Mucosa of rectum (tissue), 2 donors: Measurements from ENCODE around the gene SLC28A2.
A peak's percentile ranks its signal among the peaks of the same experiment; 100 is the strongest.

Experiments used
- H3K27ac ChIP-seq, 2 donors: one replicate each; pipeline ENCODE4 v1.7.0; 2013; ENCODE audit warnings: inconsistent platforms in 2 of 2, low read depth in 2 of 2, low read length in 2 of 2
- H3K27me3 ChIP-seq, 2 donors: one replicate each; pipeline ENCODE4 v1.7.0; 2013; ENCODE audit warnings: low read length in 2 of 2; ENCODE audit not compliant: control insufficient read depth in 2 of 2, insufficient read depth in 2 of 2
- H3K36me3 ChIP-seq, 2 donors: one replicate each; pipeline ENCODE4 v1.7.0; 2013; ENCODE audit warnings: low read length in 2 of 2; ENCODE audit not compliant: control insufficient read depth in 2 of 2, insufficient read depth in 2 of 2
- H3K4me1 ChIP-seq, 2 donors: one replicate each; pipeline ENCODE4 v1.7.0; 2013; ENCODE audit warnings: low read length in 2 of 2, mild to moderate bottlenecking in 1 of 2; ENCODE audit not compliant: control insufficient read depth in 2 of 2, insufficient read depth in 2 of 2
- H3K4me3 ChIP-seq, 2 donors: one replicate each; pipeline ENCODE4 v1.7.0; 2013; ENCODE audit warnings: low read length in 2 of 2
- H3K9ac ChIP-seq, 2 donors: one replicate each; pipeline ENCODE4 v1.7.0; 2013; ENCODE audit warnings: low read length in 2 of 2, low read depth in 1 of 2, mild to moderate bottlenecking in 1 of 2
- H3K9me3 ChIP-seq, 2 donors: one replicate each; pipeline ENCODE4 v1.7.0; 2013; ENCODE audit warnings: low read length in 2 of 2; ENCODE audit not compliant: control insufficient read depth in 2 of 2
- donor health status: healthy.
- donor health status: Normal muscosa, but diverticular disease.

The SLC28A2 gene

DNA sequence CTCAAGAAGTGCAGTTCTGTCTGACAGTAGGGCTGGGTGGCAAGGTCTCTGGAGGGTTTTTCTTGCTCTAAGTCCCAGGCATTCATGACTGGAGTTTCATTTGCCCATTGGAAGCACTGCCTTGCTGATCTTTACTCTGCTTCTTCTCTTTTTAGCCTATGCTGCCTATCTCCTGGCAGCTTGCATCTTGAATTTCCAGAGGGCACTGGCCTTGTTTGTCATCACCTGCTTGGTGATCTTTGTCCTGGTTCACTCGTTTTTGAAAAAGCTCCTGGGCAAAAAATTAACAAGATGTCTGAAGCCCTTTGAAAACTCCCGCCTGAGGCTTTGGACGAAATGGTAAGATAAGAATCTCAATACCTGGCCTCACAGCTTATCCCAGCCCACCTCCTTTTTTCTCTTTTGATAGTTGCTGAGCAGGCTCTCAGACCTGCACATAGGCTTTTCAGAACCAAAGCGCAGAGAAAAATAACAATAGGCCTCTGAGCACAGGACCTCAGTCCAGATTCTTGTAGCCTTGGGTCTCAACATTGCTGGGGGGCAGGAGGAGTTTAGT lies 10.9 kb downstream of the SLC28A2 start:
- Histone ChIP-seq H3K9ac (no peak overlapping the region), H3K36me3 (peaks cover 0 to 3% of the 10 kb centered on the region in 2 donors), H3K4me3 (no peak overlapping the region), H3K4me1 (no peaks in the 10 kb centered on the region), H3K9me3 (no peaks in the 10 kb centered on the region), H3K27me3 (no peaks in the 10 kb centered on the region), H3K27ac (no peak overlapping the region)

DNA sequence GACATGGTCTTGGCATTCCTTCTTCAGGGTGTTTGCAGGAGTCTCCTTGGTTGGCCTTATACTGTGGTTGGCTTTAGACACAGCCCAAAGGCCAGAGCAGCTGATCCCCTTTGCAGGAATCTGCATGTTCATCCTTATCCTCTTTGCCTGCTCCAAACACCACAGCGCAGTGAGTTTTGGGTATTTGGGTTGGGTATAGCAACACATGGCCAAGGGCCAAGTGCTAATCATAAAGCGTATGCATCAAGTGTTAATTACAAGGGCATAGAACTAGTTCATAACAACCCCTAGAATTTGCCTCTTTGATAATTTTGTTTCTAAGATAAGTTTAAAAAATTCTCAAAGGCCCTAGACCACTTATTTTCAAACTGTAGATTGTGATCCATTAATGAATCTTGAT lies 11.8 kb downstream of the SLC28A2 start:
- Histone ChIP-seq H3K9me3 (no peaks in the 10 kb centered on the region), H3K9ac (no peak overlapping the region), H3K4me1 (no peaks in the 10 kb centered on the region), H3K27ac (no peak overlapping the region), H3K4me3 (no peak overlapping the region), H3K27me3 (no peaks in the 10 kb centered on the region), H3K36me3 (peaks cover 0 to 3% of the 10 kb centered on the region in 2 donors)

GRCh38 chr15:45265506-45265905 lies 13.5 kb downstream of the SLC28A2 start:
- Histone ChIP-seq H3K27ac (no peak overlapping the region), H3K27me3 (no peaks in the 10 kb centered on the region), H3K9ac (no peak overlapping the region), H3K36me3 (peaks cover 0 to 3% of the 10 kb centered on the region in 2 donors), H3K9me3 (no peaks in the 10 kb centered on the region), H3K4me3 (no peak overlapping the region), H3K4me1 (no peaks in the 10 kb centered on the region)

GRCh38 chr15:45268135-45268534 lies 16.1 kb downstream of the SLC28A2 start:
- no peaks in the 10 kb centered on the region for H3K9me3 ChIP-seq
- H3K36me3 ChIP-seq: peaks cover 3% of the 10 kb centered on the region in 2 donors
- no peak overlapping the region for H3K27ac ChIP-seq
- H3K4me3 ChIP-seq: no peak overlapping the region
- no peaks in the 10 kb centered on the region for H3K4me1 ChIP-seq
- H3K27me3 ChIP-seq: no peaks in the 10 kb centered on the region
- no peak overlapping the region for H3K9ac ChIP-seq

GRCh38 chr15:45274636-45275380 lies 22.8 kb downstream of the SLC28A2 start:
- Histone ChIP-seq H3K4me1 (peaks cover 9 to 13% of the 10 kb centered on the region in 2 donors), H3K9me3 (no peaks in the 10 kb centered on the region), H3K27me3 (no peaks in the 10 kb centered on the region), H3K4me3 (no peak overlapping the region), H3K36me3 (peaks cover 0 to 5% of the 10 kb centered on the region in 2 donors), H3K9ac (no peak overlapping the region), H3K27ac (no peak overlapping the region)

DNA sequence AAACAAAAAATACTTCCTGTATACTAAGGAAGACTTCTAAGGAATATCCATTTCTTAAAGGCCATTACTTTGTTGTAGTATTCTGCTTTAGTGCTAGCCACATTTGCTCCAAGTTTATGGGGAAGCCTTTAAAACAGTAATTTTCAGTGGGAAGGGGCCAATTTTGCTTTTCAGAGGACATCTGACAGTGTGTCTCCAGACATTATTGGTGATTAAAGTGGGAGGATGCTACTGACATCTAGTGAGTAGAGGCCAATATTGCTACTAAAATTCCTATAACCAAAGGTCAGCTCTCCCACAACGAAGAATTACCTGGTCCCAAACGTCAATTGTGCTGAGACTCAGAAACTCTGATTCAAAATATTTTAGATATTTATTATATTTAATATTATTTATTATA lies 24.8 kb downstream of the SLC28A2 start:
- Histone ChIP-seq H3K9me3 (no peaks in the 10 kb centered on the region), H3K4me1 (peaks cover 12 to 15% of the 10 kb centered on the region in 2 donors), H3K27ac (no peak overlapping the region), H3K27me3 (no peaks in the 10 kb centered on the region), H3K9ac (no peak overlapping the region), H3K4me3 (no peak overlapping the region), H3K36me3 (peaks cover 0 to 4% of the 10 kb centered on the region in 2 donors)

DNA sequence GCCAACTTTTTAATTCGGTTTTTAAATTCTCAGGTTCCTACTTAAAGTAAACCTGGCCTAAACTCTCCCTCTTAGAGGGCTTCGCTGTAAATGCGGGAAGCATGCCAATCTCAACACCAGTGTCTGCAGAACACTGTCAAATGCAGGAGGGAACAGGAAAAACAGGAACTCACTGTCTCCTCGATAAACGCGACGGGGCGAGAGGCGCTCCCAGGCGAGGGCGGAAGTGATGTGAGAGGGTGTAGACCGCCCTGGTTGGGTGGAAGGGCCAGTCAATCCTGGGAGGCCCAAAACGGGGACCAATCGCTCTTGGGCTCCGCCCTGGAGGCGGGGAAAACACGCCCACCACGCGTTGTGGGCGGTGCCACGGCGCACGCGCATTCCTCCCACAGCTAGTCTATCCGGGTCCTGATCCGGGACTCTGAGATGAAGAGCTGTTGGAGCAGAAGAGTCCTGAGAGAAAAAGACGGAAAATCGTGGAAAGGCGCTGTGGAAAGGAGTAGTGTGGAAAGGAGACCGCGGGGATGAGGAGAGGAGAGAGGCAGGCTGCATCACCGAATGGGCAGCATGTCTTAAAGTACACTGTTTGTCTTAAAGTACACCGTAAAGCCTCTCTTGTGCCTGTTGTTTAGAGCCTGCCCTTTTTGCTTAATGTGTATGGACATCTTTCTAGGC lies 27.1 kb downstream of the SLC28A2 start:
- H3K9me3 ChIP-seq: no peaks in the 10 kb centered on the region
- H3K4me3 ChIP-seq: peak overlapping the region; percentile 99
- peaks cover 12 to 15% of the 10 kb centered on the region in 2 donors for H3K4me1 ChIP-seq
- H3K27ac ChIP-seq: peak overlapping the region; percentile 89 to 95
- H3K36me3 ChIP-seq: peaks cover 0 to 2% of the 10 kb centered on the region in 2 donors
- no peaks in the 10 kb centered on the region for H3K27me3 ChIP-seq
- peak overlapping the region; percentile 91 to 96 for H3K9ac ChIP-seq

DNA sequence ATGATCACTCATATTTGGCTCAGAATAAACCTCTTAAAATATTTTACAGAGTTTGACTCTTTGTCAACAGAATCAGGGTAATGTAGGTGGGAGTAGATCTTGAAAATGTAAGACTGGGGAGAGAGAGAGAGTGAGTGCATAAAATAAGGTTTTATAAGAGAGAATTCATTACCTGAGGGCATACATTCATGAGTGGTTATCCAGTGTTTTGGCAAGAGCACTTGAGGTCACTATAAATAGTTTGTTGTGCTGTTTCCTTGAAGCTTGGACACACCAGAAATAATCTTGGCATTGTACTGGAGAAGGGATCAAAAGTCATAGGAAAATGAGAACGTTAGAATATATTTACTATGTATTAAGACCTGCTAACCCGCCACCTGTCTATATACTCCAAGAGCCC lies 33.4 kb downstream of the SLC28A2 start:
- Histone ChIP-seq H3K9me3 (no peaks in the 10 kb centered on the region), H3K9ac (no peak overlapping the region), H3K4me1 (no peaks in the 10 kb centered on the region), H3K27ac (no peak overlapping the region), H3K36me3 (no peaks in the 10 kb centered on the region), H3K4me3 (no peak overlapping the region), H3K27me3 (no peaks in the 10 kb centered on the region)

DNA sequence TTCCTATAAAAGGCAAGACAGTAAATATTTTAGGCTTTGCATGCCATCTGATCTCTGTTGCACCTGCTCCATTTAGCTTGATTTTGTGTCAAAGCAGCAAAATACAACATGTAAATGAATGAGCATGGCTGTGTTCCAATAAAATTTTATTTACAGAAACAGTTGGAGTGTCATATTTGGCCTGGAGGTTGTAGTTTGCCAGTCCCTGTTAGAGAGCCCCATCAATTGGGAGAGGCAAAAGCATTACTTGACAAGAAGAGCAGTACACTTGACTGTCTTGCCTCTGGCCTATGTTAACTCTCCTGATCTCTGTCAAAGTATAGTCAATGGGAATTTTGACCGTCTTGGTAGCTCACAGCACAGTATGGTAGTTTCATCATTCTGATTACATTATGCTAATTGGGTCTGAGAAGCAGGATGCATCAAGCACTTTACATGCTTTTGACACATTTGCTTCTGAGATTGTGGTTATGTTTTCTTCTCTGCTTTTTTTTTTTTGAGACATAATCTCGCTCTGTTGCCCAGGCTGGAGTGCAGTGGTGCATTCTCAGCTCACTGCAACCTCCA lies 35.4 kb downstream of the SLC28A2 start:
- Histone ChIP-seq H3K4me1 (no peaks in the 10 kb centered on the region), H3K9ac (no peak overlapping the region), H3K27me3 (no peaks in the 10 kb centered on the region), H3K36me3 (no peaks in the 10 kb centered on the region), H3K4me3 (no peak overlapping the region), H3K27ac (no peak overlapping the region), H3K9me3 (no peaks in the 10 kb centered on the region)

GRCh38 chr15:45288947-45289346 lies 36.9 kb downstream of the SLC28A2 start:
- Histone ChIP-seq H3K4me3 (no peak overlapping the region), H3K4me1 (no peaks in the 10 kb centered on the region), H3K36me3 (no peaks in the 10 kb centered on the region), H3K9ac (no peak overlapping the region), H3K27me3 (no peaks in the 10 kb centered on the region), H3K27ac (no peak overlapping the region), H3K9me3 (no peaks in the 10 kb centered on the region)
